Measurements from ENCODE around the gene DOK3.

DOK3 gene

GRCh38 chr5:177478711-177479646 lies 30.6 kb downstream of the DOK3 start:
- DNase-seq, result no peak

GRCh38 chr5:177477701-177478477 lies 31.7 kb downstream of the DOK3 start:
- no peak for DNase-seq

GRCh38 chr5:177476531-177477233 lies 32.9 kb downstream of the DOK3 start:
- no peak for DNase-seq

DNA sequence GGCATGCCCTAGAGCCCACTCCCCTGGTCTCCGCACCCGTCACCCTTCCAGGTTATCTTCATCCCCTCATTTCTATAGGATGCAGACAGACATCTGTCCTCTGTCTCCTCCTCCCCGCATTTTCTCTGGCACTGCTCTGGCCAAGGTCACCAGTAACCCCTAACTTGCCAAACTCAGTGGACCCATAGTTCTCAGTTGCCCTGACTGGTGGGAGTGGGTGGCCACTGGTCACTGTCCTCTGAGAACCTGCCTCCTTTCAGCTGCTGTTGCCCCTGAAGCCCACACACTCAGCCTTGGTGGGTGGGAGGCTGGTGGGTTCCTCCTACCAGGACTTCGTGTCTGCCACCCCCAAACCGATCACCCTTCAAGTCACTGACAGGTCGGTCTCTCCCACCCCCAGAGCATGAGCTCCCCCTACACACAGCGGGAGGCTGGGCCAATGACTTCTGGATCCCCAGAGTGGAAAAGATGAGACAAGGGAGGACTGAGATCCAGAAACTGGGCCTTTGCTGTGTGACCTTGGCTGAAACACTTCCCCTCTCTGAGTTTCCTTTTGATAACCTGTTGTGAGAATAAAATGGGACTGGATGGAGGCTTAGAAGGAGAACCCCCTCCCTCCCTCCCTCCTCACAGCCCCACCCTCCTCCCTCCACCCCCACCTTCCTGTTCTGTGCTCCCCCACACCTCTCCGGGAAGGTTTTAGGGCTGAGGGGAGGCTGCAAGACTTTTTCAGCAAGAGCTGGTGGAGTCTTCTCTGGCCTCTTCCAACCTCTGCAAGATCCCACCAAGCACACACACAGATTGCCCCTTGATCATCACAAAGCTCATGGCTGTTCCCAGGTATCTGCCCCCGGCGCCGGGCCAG lies 33.8 kb downstream of the DOK3 start:
- DNase-seq, result no peak

- no peak for DNase-seq
These were observed 34.6 kb downstream of the DOK3 start for GRCh38 chr5:177474846-177475562.

GRCh38 chr5:177474002-177474476 lies 35.6 kb downstream of the DOK3 start:
- DNase-seq, result no peak

- peak in 1 of 2 experiments; percentile 66 for DNase-seq
These were observed 36.1 kb downstream of the DOK3 start, which contains the start of gene DBN1 for GRCh38 chr5:177473443-177474001. TSS of gene DBN1 (minus strand) at chr5:177473634. CDS start at chr5:177473521, 113 bp downstream.

DNA sequence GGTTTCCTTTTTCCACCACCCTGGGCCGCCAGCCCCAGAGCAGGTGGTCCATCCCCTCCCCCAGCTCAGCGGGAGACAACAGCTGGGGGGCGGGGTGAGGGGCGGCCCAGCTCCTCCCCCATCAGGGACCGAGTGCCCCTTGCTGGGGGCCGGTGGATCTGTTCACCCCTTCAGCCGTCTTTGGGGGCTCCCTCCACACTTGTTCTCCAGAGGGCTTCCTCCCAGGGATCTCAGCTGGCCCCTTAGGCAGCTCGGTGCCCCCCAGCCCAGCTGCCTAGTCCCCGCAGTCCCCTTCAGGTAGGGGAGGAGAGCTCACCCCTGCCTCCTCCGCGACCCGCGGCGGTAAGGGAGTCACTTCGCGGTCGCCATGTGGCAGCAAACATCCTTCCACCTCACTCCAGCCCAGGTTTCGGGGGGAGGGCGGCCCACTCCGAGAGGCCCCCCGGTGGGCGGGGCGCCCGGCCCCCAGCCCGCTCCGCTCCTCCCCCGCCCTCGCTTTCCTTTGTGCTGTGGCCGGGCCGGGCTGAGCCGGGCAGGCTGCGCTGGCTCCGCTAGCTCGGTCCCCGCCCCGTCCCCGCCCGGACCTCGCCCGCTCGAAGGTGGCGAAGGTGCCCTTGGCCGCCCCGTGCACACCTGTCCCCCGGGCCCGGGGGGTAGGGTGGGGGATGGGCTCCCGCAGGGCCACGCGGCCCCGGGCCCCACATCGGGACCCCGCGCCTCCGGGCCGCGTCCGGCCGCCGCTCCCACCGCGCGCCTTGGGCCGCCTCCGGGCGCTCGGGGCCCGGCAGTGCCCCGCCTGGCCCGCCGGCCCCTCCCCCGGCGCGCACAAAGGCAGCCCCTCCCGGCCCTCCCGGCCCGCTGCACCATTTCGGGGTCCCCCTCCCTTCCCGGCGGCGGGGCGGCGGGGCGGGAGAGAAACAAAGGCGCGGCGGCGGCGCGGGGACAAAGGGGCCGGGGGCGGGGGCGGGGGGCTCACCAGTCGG lies 36.9 kb downstream of the DOK3 start:
- peak in 1 of 2 experiments; percentile 38 for DNase-seq

DNA sequence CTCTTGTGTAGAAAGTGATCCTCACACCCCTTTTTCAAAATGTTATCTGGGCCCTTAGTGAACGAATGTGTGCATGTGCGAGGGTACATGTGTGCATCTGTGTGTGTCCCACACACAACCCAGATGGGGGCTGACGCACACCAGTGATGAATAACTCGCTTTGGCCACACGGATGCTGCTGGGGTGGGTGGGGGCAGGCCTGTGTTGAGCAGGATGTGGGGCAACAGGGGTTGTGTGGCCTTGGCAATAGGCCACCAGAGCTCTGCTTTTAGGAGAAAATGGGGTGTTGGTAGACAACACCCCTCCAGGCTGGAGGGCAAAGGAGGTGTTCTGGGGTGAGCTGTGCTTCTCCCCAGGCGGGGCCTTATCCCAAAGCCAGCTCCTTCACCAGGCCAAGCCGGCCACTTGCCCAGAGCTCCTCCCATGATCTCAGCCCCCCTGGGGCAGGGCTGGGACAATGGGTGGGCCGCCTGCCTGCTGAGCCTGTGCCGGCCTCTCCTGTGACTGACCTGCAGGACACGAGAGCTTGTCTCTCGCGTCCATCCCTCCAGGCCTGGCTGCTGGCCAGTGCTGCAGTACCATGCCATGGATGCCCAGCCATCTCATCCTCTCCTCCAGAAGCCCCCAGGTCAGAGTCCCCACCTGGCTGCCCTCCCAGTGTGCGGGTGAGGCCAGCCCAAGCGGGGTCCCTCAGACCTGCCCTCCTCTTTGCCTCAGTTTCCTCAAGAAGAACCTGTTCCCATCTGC lies 37.8 kb downstream of the DOK3 start:
- DNase-seq, result no peak

GRCh38 chr5:177470759-177471536 lies 38.7 kb downstream of the DOK3 start:
- no peak for DNase-seq

DNA sequence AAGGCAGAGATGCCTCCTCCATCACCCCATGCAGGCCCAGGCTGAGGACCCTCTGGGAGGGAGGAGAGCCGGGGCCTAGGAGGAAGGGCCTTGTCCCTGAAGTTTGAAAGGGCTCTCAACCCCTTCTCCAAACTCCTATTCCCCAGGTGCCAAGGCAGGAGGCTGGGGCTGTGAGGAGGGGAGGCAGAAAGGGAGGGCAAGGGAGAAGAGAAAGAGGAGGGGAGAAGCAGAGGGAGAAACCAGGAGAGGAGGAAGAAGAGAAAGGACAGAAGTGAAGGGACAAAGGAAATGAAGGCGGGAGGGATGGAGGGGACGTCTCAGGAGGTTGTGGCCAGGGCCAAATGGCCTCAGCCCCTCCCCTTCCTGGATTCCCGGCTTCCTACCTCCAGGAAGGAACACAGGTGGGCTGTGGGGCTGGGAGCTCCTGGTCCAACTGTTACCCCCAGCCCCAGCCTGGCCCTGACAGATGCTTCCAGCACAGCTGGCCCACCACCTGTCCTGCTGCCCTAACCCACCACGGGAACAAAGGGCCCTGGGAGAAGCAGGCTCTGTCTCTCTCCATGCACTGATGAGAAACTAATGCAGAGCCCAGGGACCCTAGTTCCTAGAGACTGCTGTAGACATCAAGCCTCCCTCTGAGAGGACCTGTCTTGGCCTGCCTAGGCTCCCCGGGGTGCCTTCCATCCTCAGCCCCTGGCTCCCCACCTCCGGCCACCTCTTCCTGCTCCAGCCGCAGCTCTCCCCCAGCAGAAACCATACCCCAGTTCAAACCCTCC lies 39.7 kb downstream of the DOK3 start:
- DNase-seq, result no peak

GRCh38 chr5:177468685-177469628 lies 40.7 kb downstream of the DOK3 start:
- DNase-seq, result no peak

GRCh38 chr5:177468329-177468684 lies 41.3 kb downstream of the DOK3 start:
- DNase-seq, result no peak

- no peak for DNase-seq
These were observed 42.2 kb downstream of the DOK3 start for GRCh38 chr5:177467436-177467835.

GRCh38 chr5:177466861-177467260 lies 42.8 kb downstream of the DOK3 start:
- no peak for DNase-seq

DNA sequence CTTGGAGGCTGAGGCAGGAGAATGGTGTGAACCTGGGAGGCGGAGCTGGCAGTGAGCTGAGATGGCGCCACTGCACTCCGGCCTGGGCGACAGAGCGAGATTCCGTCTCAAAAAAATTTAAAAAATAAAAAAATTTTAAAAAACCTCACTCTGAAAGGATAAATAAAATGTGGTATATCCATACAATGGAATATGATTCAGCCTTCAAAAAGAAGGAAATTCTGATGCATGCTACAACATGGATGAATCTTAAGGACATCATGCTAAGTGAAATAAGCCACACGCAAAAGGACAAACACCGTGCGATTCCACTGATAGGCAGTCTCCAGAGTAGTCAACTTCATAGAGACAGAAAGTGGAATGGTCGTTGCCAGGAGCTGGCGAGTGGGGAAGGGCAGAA lies 44.6 kb downstream of the DOK3 start:
- no peak for DNase-seq

Measured in NCI-H446 (cell line).